Measurements from ENCODE around the gene KRTAP19-1. TPM values are rescaled to one million over a fixed set of nuclear protein-coding genes. Genes with fewer than 3 reads are reported as not detected.

The KRTAP19-1 gene
- total RNA-seq, 1 experiment from 2014 or later = not detected

GRCh38 chr21:30430170-30430655, 50.0 kb downstream of the KRTAP19-1 start, which contains the start of gene KRTAP13-4:
KRTAP13-4 (plus strand) TSS chr21:30430220; CDS start chr21:30430276, 56 bp downstream.
- DNase-seq (ENCODE audit: low spot score) = no peak

Small RNAs within 50 kb of the gene (small RNA-seq; reads per million reads assigned to genes)
- gene AP000567.1 = not detected
- gene KRTAP19-10P = not detected
- not detected for gene KRTAP19-9P

Other genes with a start within 250 kb of the KRTAP19-1 start
- not detected in 2 replicates for gene KRTAP24-1, start 197.4 kb downstream of the KRTAP19-1 start, total RNA-seq (2014; rRNA removed; shearing (Covaris generic))
- not detected in 2 replicates for gene KRTAP25-1, start 190.9 kb downstream of the KRTAP19-1 start, total RNA-seq (2014; rRNA removed; shearing (Covaris generic))
- gene KRTAP26-1, start 160.1 kb downstream of the KRTAP19-1 start, total RNA-seq (2014; rRNA removed; shearing (Covaris generic)) = not detected in 2 replicates
- gene KRTAP27-1, start 142.7 kb downstream of the KRTAP19-1 start, total RNA-seq (2014; rRNA removed; shearing (Covaris generic)) = not detected in 2 replicates
- not detected in 2 replicates for gene KRTAP23-1, start 131.8 kb downstream of the KRTAP19-1 start, total RNA-seq (2014; rRNA removed; shearing (Covaris generic))
- not detected in 2 replicates for gene KRTAP13-2, start 108.1 kb downstream of the KRTAP19-1 start, total RNA-seq (2014; rRNA removed; shearing (Covaris generic))
- gene KRTAP13-1, start 84.3 kb downstream of the KRTAP19-1 start, total RNA-seq (2014; rRNA removed; shearing (Covaris generic)) = not detected in 2 replicates
- gene KRTAP13-3, start 54.4 kb downstream of the KRTAP19-1 start, total RNA-seq (2014; rRNA removed; shearing (Covaris generic)) = not detected in 2 replicates
- gene KRTAP13-4, start 50.1 kb downstream of the KRTAP19-1 start, total RNA-seq (2014; rRNA removed; shearing (Covaris generic)) = not detected in 2 replicates
- gene KRTAP15-1, start 40.1 kb downstream of the KRTAP19-1 start, total RNA-seq (2014; rRNA removed; shearing (Covaris generic)) = not detected in 2 replicates
- gene KRTAP19-2, start 7.1 kb upstream of the KRTAP19-1 start, total RNA-seq (2014; rRNA removed; shearing (Covaris generic)) = not detected in 2 replicates
- not detected in 2 replicates for gene KRTAP19-3, start 11.6 kb upstream of the KRTAP19-1 start, total RNA-seq (2014; rRNA removed; shearing (Covaris generic))
- gene KRTAP19-4, start 16.8 kb upstream of the KRTAP19-1 start, total RNA-seq (2014; rRNA removed; shearing (Covaris generic)) = not detected in 2 replicates
- gene KRTAP19-5, start 21.8 kb upstream of the KRTAP19-1 start, total RNA-seq (2014; rRNA removed; shearing (Covaris generic)) = not detected in 2 replicates
- not detected in 2 replicates for gene KRTAP19-6, start 61.5 kb upstream of the KRTAP19-1 start, total RNA-seq (2014; rRNA removed; shearing (Covaris generic))
- not detected in 2 replicates for gene KRTAP19-7, start 80.9 kb upstream of the KRTAP19-1 start, total RNA-seq (2014; rRNA removed; shearing (Covaris generic))
- not detected in 2 replicates for gene KRTAP22-2, start 110.0 kb upstream of the KRTAP19-1 start, total RNA-seq (2014; rRNA removed; shearing (Covaris generic))
- gene KRTAP6-3, start 112.1 kb upstream of the KRTAP19-1 start, total RNA-seq (2014; rRNA removed; shearing (Covaris generic)) = not detected in 2 replicates
- gene KRTAP6-2, start 118.5 kb upstream of the KRTAP19-1 start, total RNA-seq (2014; rRNA removed; shearing (Covaris generic)) = not detected in 2 replicates
- not detected in 2 replicates for gene KRTAP22-1, start 120.7 kb upstream of the KRTAP19-1 start, total RNA-seq (2014; rRNA removed; shearing (Covaris generic))
- not detected in 2 replicates for gene KRTAP6-1, start 133.6 kb upstream of the KRTAP19-1 start, total RNA-seq (2014; rRNA removed; shearing (Covaris generic))
- not detected in 2 replicates for gene KRTAP20-1, start 136.1 kb upstream of the KRTAP19-1 start, total RNA-seq (2014; rRNA removed; shearing (Covaris generic))
- gene KRTAP20-4, start 140.3 kb upstream of the KRTAP19-1 start, total RNA-seq (2014; rRNA removed; shearing (Covaris generic)) = not detected in 2 replicates
- gene KRTAP20-2, start 154.8 kb upstream of the KRTAP19-1 start, total RNA-seq (2014; rRNA removed; shearing (Covaris generic)) = not detected in 2 replicates
- not detected in 2 replicates for gene KRTAP20-3, start 162.5 kb upstream of the KRTAP19-1 start, total RNA-seq (2014; rRNA removed; shearing (Covaris generic))
- gene KRTAP21-3, start 238.4 kb upstream of the KRTAP19-1 start, total RNA-seq (2014; rRNA removed; shearing (Covaris generic)) = not detected in 2 replicates